GM12801 (cell line): ENCODE data around the gene WDR88.

Experiments
- CTCF ChIP-seq: IDR thresholded peaks from one replicate; pipeline ENCODE4 v1.5.1; 2011; ENCODE audit warnings: control low read depth; ENCODE audit not compliant: insufficient read length; ENCODE audit errors: extremely low read depth

The WDR88 gene

GRCh38 chr19:33197591-33198000 lies 65.7 kb downstream of the WDR88 start:
- TF ChIP-seq CTCF: no peak

DNA sequence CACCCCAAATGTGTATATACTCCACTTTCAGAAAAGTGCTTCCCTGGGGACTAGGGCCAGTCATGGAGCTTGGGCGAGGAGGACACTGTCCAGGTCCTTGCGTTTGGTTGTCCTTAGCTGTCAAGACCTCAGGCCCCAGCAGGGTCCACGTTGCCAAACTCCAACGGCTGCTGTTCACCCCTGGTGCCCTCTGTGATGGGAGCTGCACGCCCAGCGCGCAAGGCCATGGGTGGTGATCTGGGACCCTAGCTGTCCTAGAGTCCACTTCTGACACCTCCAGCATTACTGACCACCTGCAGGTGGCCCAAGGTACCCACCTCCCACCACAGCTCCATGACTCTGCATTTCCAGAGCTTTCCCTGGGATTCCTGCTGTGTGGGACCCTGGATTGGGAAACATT lies 66.3 kb downstream of the WDR88 start:
- TF ChIP-seq CTCF: no peak

DNA sequence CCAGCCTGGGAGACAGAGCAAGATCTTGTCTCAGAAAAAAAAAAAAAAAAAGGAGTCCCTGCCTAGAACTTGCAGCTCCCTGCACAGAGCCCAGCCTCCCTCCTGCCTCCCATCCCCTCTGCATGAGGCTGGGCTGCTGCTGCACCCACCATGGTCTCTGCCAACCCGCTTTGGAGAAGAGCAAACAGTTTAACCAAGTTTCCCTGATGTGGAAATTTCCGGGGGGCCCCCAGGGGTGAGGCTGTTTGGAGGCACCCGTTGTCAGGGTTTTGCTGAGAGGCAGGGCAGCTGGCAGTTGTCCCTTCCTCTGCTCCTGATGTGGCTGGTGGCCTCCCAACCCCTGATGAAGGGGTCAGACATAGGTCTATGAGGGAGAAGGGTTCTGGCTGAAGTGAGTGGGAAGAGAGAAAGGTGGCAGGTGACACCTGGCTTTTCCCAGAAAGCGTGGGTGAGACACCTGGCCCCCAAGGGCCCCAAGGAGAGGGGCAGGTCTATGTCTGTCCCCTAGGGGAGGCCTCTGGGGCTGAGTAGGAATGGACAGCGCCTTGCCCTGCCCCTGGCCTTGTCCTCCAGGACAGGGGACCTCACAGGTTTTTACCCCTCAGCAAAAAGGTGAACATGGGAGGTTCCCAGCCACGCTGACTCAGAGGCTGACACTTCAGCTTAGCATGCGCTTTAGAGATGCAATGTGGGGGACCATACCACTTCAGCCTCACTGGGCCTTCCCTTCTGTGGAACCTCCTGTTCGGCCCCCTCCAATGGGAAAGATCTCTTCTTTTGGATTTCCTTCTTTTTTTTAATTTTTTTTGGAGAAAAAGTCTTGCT lies 67.7 kb downstream of the WDR88 start:
- no peak for TF ChIP-seq CTCF

- no peak for TF ChIP-seq CTCF
These were observed 69.6 kb downstream of the WDR88 start for GRCh38 chr19:33201473-33201872.

DNA sequence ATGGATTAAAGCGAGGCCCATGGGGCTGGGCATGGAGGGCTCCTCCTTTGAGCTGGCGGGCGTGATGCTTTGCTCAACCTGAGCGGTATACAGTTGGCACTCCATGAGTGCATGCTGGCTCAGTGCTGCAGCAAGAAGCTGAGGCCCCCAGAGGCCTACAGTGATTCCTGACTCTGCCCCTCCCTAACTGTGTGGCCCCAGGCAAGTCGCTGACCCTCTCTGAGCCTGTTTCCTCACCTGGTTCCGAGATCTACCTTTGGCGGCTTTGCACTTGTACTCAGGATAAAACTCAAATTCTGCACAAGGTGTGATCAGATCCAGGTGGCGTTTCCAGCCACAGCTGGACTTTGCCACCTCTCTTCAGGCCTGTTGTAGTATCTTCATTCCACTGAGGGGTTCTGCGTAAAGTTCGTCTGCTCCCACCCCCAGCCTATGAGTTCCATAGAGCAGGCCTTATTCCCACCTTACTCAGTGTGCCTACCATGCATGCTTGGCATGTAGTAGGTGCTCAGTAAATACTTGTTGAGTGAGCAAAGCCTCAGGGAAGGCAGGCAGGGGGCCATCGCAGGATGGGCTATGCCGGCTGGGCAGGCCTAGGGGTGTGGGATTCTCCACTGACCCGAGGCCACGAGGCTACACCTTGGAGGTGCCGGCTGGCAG lies 70.1 kb downstream of the WDR88 start:
- no peak for TF ChIP-seq CTCF

- no peak for TF ChIP-seq CTCF
These were observed 70.9 kb downstream of the WDR88 start for GRCh38 chr19:33202546-33203507.

DNA sequence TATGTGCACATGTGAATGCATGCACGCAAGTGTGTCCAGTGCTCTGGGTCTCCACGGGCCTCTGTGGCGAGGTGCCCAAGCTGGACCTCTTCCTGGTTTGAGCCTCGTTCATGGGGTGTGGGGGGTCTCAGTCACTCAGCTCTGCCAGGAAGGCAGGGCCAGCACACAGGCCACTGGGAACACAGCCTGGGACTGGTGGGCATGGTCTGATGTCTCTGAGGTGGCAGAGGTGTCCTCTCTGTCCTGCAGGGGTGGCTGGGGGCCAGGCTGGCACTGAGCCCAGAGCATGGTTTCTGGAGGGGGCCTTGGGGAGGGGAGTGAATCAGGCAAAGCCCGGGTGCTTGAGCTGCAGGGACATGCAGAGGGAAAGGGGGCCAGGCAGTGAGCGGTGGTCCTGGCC lies 71.6 kb downstream of the WDR88 start:
- TF ChIP-seq CTCF: no peak
